ENCODE data around the gene CCDC158.
"Not testable (repeated sequence)": the region's sequence is repeated elsewhere in the genome, so short reads cannot be mapped to it uniquely, and the experiment has no call there.

Gene CCDC158

GRCh38 chr4:76420762-76421581 is at the start of gene CCDC158:
Gene CCDC158 (minus strand): TSS chr4:76421141. CDS start chr4:76403207, 17,934 bp downstream.
- DNase-seq (ENCODE audit: low spot score), result peak; percentile 28

- DNase-seq (ENCODE audit: low spot score), result no peak
Measured at GRCh38 chr4:76470532-76470931, 49.6 kb upstream of the CCDC158 start.

- DNase-seq (ENCODE audit: low spot score), result no peak
Measured at GRCh38 chr4:76470064-76470463, 49.1 kb upstream of the CCDC158 start.

- no peak for DNase-seq (ENCODE audit: low spot score)
Measured at GRCh38 chr4:76463568-76463967, 42.6 kb upstream of the CCDC158 start.

- DNase-seq (ENCODE audit: low spot score), result peak; percentile 96
Measured at GRCh38 chr4:76459291-76459723, 38.4 kb upstream of the CCDC158 start.

GRCh38 chr4:76458825-76459224 is 37.9 kb upstream of the CCDC158 start:
- DNase-seq (ENCODE audit: low spot score), result no peak

GRCh38 chr4:76458297-76458696 is 37.4 kb upstream of the CCDC158 start:
- DNase-seq (ENCODE audit: low spot score), result no peak

- peak; percentile 80 for DNase-seq (ENCODE audit: low spot score)
Measured at GRCh38 chr4:76457885-76458284, 36.9 kb upstream of the CCDC158 start.

- not testable (repeated sequence) for DNase-seq (ENCODE audit: low spot score)
Measured at GRCh38 chr4:76454073-76454472, 33.1 kb upstream of the CCDC158 start.

GRCh38 chr4:76453232-76453631 is 32.3 kb upstream of the CCDC158 start:
- no peak for DNase-seq (ENCODE audit: low spot score)

GRCh38 chr4:76449833-76450232 is 28.9 kb upstream of the CCDC158 start:
- peak; percentile 65 for DNase-seq (ENCODE audit: low spot score)

- peak; percentile 91 for DNase-seq (ENCODE audit: low spot score)
Measured at GRCh38 chr4:76449362-76449767, 28.4 kb upstream of the CCDC158 start.

- DNase-seq (ENCODE audit: low spot score), result no peak
Measured at GRCh38 chr4:76448211-76448610, 27.3 kb upstream of the CCDC158 start.

- peak; percentile 55 for DNase-seq (ENCODE audit: low spot score)
Measured at GRCh38 chr4:76447393-76447851, 26.5 kb upstream of the CCDC158 start.

GRCh38 chr4:76445911-76446310 is 25.0 kb upstream of the CCDC158 start:
- DNase-seq (ENCODE audit: low spot score), result no peak

- DNase-seq (ENCODE audit: low spot score), result no peak
Measured at GRCh38 chr4:76443376-76443775, 22.4 kb upstream of the CCDC158 start.

- no peak for DNase-seq (ENCODE audit: low spot score)
Measured at GRCh38 chr4:76442807-76443206, 21.9 kb upstream of the CCDC158 start.

- no peak for DNase-seq (ENCODE audit: low spot score)
Measured at GRCh38 chr4:76441881-76442280, 20.9 kb upstream of the CCDC158 start.

GRCh38 chr4:76439491-76439890 is 18.6 kb upstream of the CCDC158 start:
- DNase-seq (ENCODE audit: low spot score), result no peak

- DNase-seq (ENCODE audit: low spot score), result no peak
Measured at GRCh38 chr4:76435528-76436319, 14.8 kb upstream of the CCDC158 start.

- DNase-seq (ENCODE audit: low spot score), result peak; percentile 64
Measured at GRCh38 chr4:76434901-76435527, 14.1 kb upstream of the CCDC158 start, which contains the start of gene SHROOM3. Gene SHROOM3 (plus strand): TSS chr4:76435229. CDS start chr4:76436053, 824 bp downstream.
